Ectodermal cell (in vitro differentiated cells): ENCODE results near the gene OCIAD1.
"Not testable (repeated sequence)": the region's sequence is repeated elsewhere in the genome, so short reads cannot be mapped to it uniquely, and the experiment has no call there.

Experiments
- H3K27ac ChIP-seq: 2 replicates; pipeline ENCODE4 v1.7.0; 2013; ENCODE audit warnings: mild to moderate bottlenecking, low read depth, low read length; ENCODE audit not compliant: insufficient read depth, poor library complexity, severe bottlenecking
- H3K27me3 ChIP-seq: 2 replicates; pipeline ENCODE4 v1.7.0; 2013; ENCODE audit warnings: mild to moderate bottlenecking, low read length; ENCODE audit not compliant: insufficient read depth, control insufficient read depth, poor library complexity, severe bottlenecking
- H3K36me3 ChIP-seq: one replicate; pipeline ENCODE4 v1.7.0; 2013; ENCODE audit warnings: low read length; ENCODE audit not compliant: control insufficient read depth, insufficient read depth
- H3K4me1 ChIP-seq: one replicate; pipeline ENCODE4 v1.7.0; 2013; ENCODE audit warnings: low read length; ENCODE audit not compliant: control insufficient read depth, insufficient read depth
- H3K4me3 ChIP-seq: 2 replicates; pipeline ENCODE4 v1.7.0; 2013; ENCODE audit warnings: low read depth, low read length, control low read depth; ENCODE audit not compliant: insufficient read depth
- H3K9me3 ChIP-seq: 2 replicates; pipeline ENCODE4 v1.7.0; 2013; ENCODE audit warnings: mild to moderate bottlenecking, low read length, moderate library complexity; ENCODE audit not compliant: control insufficient read depth
- WGBS, 2 experiments: methylation state at CpG; one replicate each; pipeline ENCODE4 v1.1.7; 2013; ENCODE audit warnings: missing lambda C conversion rate in 2 of 2; 5-methylcytosine and 5-hydroxymethylcytosine counted together

OCIAD1 gene

DNA sequence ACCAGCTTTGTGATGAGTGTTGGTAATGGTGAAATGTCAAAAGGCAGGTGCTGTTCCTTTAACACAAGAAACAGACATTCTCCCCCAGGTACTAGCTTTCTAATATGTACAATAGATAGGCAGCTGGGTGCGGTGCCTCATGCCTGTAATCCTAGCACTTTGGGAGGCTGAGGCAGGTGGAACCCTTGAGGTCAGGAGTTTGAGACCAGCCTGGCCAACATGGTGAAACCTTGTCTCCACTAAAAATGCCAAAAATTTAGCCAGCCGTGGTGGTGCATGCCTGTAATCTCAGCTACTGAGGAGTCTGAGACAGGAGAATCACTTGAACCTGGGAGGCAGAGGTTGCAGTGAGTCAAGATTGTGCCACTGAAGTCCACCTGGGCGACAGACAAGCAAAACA lies 50.8 kb downstream of the OCIAD1 start:
- H3K27me3 ChIP-seq, H3K9me3 ChIP-seq, H3K4me3 ChIP-seq, H3K27ac ChIP-seq, H3K36me3 ChIP-seq, H3K4me1 ChIP-seq: not testable (repeated sequence)
- 88 to 89% methylated on average over 3 of the region's 3 CpGs for WGBS, 2 experiments

- not testable (repeated sequence) for H3K4me3 ChIP-seq, H3K36me3 ChIP-seq, H3K4me1 ChIP-seq, H3K9me3 ChIP-seq, H3K27me3 ChIP-seq, H3K27ac ChIP-seq
- 94 to 97% methylated on average over 3 of the region's 3 CpGs for WGBS, 2 experiments
These were observed 58.9 kb downstream of the OCIAD1 start for GRCh38 chr4:48889750-48890149.

- no peaks in the 10 kb centered on the region for H3K9me3 ChIP-seq
- no peaks in the 10 kb centered on the region for H3K27me3 ChIP-seq
These were observed 60.2 kb downstream of the OCIAD1 start for GRCh38 chr4:48891028-48891619.

DNA sequence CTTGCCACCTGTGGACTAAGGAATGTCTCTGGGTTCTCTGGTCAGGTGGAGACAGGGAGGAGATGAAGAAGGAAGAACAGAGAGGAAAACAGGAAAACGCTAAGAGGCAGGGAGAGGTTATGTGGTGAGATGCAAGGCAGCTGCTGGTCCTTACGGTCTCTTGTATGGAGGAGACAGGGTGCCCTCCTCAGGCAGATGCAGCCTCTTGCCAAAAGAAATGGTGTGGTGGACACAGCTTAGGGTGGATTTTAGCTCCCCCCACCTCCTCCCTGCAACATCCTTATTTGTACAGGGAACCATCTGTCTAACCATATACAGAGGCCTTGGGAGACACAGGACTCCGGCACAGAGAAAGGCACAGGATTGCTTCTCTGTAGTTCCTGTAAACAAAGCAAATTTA lies 66.0 kb downstream of the OCIAD1 start:
- Histone ChIP-seq H3K9me3 (no peaks in the 10 kb centered on the region), H3K27ac (no peak overlapping the region), H3K4me3 (no peak overlapping the region), H3K36me3 (no peaks in the 10 kb centered on the region), H3K27me3 (no peaks in the 10 kb centered on the region), H3K4me1 (no peaks in the 10 kb centered on the region)
- WGBS, 2 experiments = 91 to 94% methylated on average over 3 of the region's 3 CpGs

More at GRCh38 chr4:48891028-48891619, 60.2 kb downstream of the OCIAD1 start:
- Histone ChIP-seq H3K27ac (no peak overlapping the region), H3K36me3 (no peaks in the 10 kb centered on the region), H3K4me1 (no peaks in the 10 kb centered on the region), H3K4me3 (no peak overlapping the region)

DNA sequence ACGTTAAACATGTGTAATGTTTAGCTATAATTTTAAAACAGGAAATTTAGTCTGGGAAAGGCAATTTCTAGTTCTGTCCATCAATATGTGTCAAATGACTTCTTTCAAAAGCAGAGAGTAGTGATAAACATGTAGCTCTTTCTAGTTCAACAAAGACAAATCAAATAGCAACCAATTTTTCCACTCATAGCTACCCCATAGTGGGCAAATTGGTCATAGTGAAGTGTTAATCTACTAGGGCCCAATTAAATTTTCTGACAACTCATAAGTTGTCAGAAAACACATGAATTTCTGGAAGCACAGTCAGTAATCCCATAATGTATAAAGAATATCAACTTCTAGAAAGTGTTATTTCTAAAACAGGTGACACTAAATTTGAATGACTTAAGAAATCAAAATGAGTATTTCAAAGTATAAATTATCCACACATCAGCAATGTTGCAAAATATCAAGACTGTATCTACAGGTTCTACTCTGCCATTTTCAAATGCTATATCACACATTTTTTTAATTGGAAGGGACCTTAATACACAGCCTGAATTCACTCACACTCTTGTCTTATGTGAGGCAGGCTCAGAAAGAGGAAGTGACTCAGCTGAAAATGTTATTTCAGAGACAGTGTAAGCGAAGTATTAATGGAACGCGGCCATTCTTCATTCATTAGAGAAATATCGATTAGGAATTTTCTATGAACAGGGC lies 68.0 kb downstream of the OCIAD1 start:
- H3K36me3 ChIP-seq = peaks cover 4% of the 10 kb centered on the region
- H3K4me1 ChIP-seq = no peaks in the 10 kb centered on the region
- H3K27ac ChIP-seq = no peak overlapping the region
- no peak overlapping the region for H3K4me3 ChIP-seq
- WGBS, 2 experiments = 93 to 97% methylated on average over 5 of the region's 5 CpGs
- no peaks in the 10 kb centered on the region for H3K9me3 ChIP-seq
- no peaks in the 10 kb centered on the region for H3K27me3 ChIP-seq

GRCh38 chr4:48899432-48899749 lies 68.5 kb downstream of the OCIAD1 start:
- no peak overlapping the region for H3K4me3 ChIP-seq
- 95 to 96% methylated on average over 1 of the region's 1 CpG for WGBS, 2 experiments
- H3K36me3 ChIP-seq = peaks cover 7% of the 10 kb centered on the region
- no peaks in the 10 kb centered on the region for H3K9me3 ChIP-seq
- no peak overlapping the region for H3K27ac ChIP-seq
- no peaks in the 10 kb centered on the region for H3K4me1 ChIP-seq
- H3K27me3 ChIP-seq = no peaks in the 10 kb centered on the region

GRCh38 chr4:48899950-48900349 lies 69.1 kb downstream of the OCIAD1 start:
- Histone ChIP-seq H3K9me3 (no peaks in the 10 kb centered on the region), H3K4me3 (no peak overlapping the region), H3K27ac (no peak overlapping the region), H3K36me3 (peaks cover 10% of the 10 kb centered on the region), H3K27me3 (no peaks in the 10 kb centered on the region), H3K4me1 (no peaks in the 10 kb centered on the region)
- WGBS, 2 experiments = 81 to 90% methylated on average over 3 to 4 of the region's 4 CpGs

GRCh38 chr4:48901196-48901595 lies 70.3 kb downstream of the OCIAD1 start:
- H3K4me3 ChIP-seq = no peak overlapping the region
- H3K36me3 ChIP-seq = peaks cover 10% of the 10 kb centered on the region
- H3K27me3 ChIP-seq = no peaks in the 10 kb centered on the region
- no peak overlapping the region for H3K27ac ChIP-seq
- H3K4me1 ChIP-seq = no peaks in the 10 kb centered on the region
- H3K9me3 ChIP-seq = no peaks in the 10 kb centered on the region
- WGBS, 2 experiments = 96 to 99% methylated on average over 3 of the region's 4 CpGs

DNA sequence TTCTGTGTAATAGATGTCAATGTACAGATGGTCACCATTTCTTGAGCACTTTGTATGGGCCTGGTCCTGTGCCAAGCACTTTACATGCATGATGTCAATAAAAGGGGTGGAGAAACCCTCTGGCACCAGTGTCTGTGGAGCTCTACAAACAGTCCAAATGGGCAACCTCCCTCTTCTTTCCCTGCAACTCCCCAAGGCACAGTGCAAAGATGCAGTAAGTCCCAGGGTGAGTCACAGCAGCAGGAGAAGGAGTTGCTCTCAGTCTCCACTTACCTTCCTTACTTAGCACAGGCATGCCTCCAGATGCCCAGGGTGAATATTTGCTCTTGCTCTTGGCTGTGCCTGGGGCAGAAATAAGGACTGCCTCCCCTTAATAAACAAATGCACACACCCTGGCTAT lies 71.4 kb downstream of the OCIAD1 start:
- Histone ChIP-seq H3K9me3 (no peaks in the 10 kb centered on the region), H3K4me1 (no peaks in the 10 kb centered on the region), H3K36me3 (peaks cover 10% of the 10 kb centered on the region), H3K27me3 (no peaks in the 10 kb centered on the region), H3K4me3 (no peak overlapping the region), H3K27ac (no peak overlapping the region)

DNA sequence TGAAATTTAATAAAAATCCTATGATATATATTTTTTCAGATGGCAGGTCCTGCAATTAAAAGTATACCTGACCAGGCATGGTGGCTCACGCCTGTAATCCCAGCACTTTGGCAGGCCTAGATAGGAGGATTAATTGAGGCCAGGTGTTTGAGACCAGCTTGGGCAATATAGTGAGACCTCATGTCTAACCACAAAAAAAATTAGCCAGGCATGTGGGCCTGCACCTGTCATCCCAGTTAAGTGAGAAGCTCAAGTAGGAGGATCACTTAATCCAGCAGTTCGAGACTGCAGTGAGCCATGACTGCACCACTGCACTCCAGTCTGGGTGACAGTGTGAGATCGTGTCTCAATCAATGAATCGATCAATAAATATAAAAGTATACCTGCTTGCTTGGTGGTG lies 73.2 kb downstream of the OCIAD1 start:
- Histone ChIP-seq H3K36me3 (peaks cover 10% of the 10 kb centered on the region), H3K27me3 (no peaks in the 10 kb centered on the region), H3K4me3 (no peak overlapping the region), H3K9me3 (no peaks in the 10 kb centered on the region), H3K4me1 (no peaks in the 10 kb centered on the region), H3K27ac (no peak overlapping the region)
- 92 to 95% methylated on average over 4 of the region's 4 CpGs for WGBS, 2 experiments
